ENCODE measurements around the gene SLC7A11.

DNA sequence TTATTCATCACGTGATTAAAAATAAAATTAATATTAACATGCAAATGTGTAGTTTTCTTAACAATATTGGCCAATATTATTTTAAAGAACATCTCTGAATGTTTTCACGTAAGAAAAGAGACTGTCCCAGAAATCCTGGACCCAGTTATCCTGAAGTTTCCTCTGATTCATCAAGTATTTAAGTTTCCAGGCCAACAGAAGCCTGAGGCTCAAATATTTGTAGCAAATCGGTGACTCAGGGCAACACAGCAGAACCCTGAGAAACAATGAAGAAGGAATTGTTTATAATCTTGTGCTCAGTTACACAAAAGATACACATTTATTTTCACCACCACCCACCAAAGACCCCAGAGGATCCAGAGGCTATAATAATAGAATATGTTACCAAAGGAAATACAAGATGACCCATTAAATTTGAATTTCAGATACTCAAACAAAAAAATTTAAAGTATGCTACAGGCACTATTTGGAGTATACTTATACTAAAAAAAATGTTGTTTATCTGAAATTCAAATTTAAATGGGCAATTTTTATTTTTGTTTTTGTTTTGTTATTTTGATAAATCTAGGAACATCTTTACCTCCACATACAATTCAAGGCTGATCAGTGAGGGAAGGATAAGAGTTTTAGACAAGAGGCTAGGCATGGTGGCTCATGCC is 33.9 kb upstream of the SLC7A11 start:
- TF ChIP-seq EZH2 (IDR thresholded peaks at IDR 0.05; ENCODE audit: low read depth, unreplicated experiment), result no peak
- TF ChIP-seq, protein P1, sequence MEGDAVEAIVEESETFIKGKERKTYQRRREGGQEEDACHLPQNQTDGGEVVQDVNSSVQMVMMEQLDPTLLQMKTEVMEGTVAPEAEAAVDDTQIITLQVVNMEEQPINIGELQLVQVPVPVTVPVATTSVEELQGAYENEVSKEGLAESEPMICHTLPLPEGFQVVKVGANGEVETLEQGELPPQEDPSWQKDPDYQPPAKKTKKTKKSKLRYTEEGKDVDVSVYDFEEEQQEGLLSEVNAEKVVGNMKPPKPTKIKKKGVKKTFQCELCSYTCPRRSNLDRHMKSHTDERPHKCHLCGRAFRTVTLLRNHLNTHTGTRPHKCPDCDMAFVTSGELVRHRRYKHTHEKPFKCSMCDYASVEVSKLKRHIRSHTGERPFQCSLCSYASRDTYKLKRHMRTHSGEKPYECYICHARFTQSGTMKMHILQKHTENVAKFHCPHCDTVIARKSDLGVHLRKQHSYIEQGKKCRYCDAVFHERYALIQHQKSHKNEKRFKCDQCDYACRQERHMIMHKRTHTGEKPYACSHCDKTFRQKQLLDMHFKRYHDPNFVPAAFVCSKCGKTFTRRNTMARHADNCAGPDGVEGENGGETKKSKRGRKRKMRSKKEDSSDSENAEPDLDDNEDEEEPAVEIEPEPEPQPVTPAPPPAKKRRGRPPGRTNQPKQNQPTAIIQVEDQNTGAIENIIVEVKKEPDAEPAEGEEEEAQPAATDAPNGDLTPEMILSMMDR (conservative IDR thresholded peaks at IDR 0.05; ENCODE audit: low read depth in 2 of 2), result no peak
- TF ChIP-seq EZH2phosphoT487 (IDR thresholded peaks at IDR 0.05; ENCODE audit: unreplicated experiment), result no peak

Measured in GM23338 (cell line).